Trophoblast cell (in vitro differentiated cells and primary cell): Measurements from ENCODE around the gene PCGF3.
"Not testable (repeated sequence)": the region's sequence is repeated elsewhere in the genome, so short reads cannot be mapped to it uniquely, and the experiment has no call there.

Source experiments
- DNase-seq, 2 donors: peaks; one replicate each; pipeline ENCODE4 v3.0.0-alpha.2; 2016
- H2AFZ ChIP-seq: 2 replicates; pipeline ENCODE4 v1.6.1; 2013; ENCODE audit warnings: low read length, moderate library complexity, mild to moderate bottlenecking; ENCODE audit not compliant: insufficient read depth, poor library complexity
- H2AK5ac ChIP-seq: 2 replicates; pipeline ENCODE4 v1.6.1; 2013; ENCODE audit warnings: mild to moderate bottlenecking, low read length
- H2BK120ac ChIP-seq: 2 replicates; pipeline ENCODE4 v1.6.1; 2013; ENCODE audit warnings: low read length, mild to moderate bottlenecking, moderate library complexity; ENCODE audit not compliant: insufficient read depth, poor library complexity
- H2BK12ac ChIP-seq: 2 replicates; pipeline ENCODE4 v1.6.1; 2013; ENCODE audit warnings: mild to moderate bottlenecking, low read length, moderate library complexity
- H2BK5ac ChIP-seq: 2 replicates; pipeline ENCODE4 v1.6.1; 2013; ENCODE audit warnings: low read length, low read depth, moderate library complexity, mild to moderate bottlenecking; ENCODE audit not compliant: poor library complexity
- H3K14ac ChIP-seq: 2 replicates; pipeline ENCODE4 v1.6.1; 2013; ENCODE audit warnings: mild to moderate bottlenecking, low read length
- H3K18ac ChIP-seq: 2 replicates; pipeline ENCODE4 v1.6.1; 2013; ENCODE audit warnings: mild to moderate bottlenecking, low read length
- H3K23ac ChIP-seq: 2 replicates; pipeline ENCODE4 v1.6.1; 2013; ENCODE audit warnings: low read length
- H3K27ac ChIP-seq: 2 replicates; pipeline ENCODE4 v1.5.1; 2013; ENCODE audit warnings: low read depth, mild to moderate bottlenecking, inconsistent platforms, low read length, moderate library complexity
- H3K27me3 ChIP-seq: 2 replicates; pipeline ENCODE4 v1.6.1; 2013; ENCODE audit warnings: inconsistent platforms, mild to moderate bottlenecking, low read length, moderate library complexity; ENCODE audit not compliant: insufficient read depth
- H3K36me3 ChIP-seq, 2 experiments: 1 replicate in 1 of 2; 2 replicates in 1 of 2; pipeline ENCODE4 v1.6.1; 2013; ENCODE audit warnings: low read length in 2 of 2, mild to moderate bottlenecking in 2 of 2, moderate library complexity in 1 of 2; ENCODE audit not compliant: insufficient read depth in 2 of 2, control insufficient read depth in 1 of 2
- H3K4ac ChIP-seq: 2 replicates; pipeline ENCODE4 v1.6.1; 2013; ENCODE audit warnings: low read depth, mild to moderate bottlenecking, low read length, moderate library complexity
- H3K4me1 ChIP-seq, 2 experiments: 1 replicate in 1 of 2; 2 replicates in 1 of 2; pipeline ENCODE4 v1.6.1; 2013; ENCODE audit warnings: low read length in 2 of 2, mild to moderate bottlenecking in 2 of 2, moderate library complexity in 1 of 2; ENCODE audit not compliant: insufficient read depth in 2 of 2, control insufficient read depth in 1 of 2
- H3K4me2 ChIP-seq: 2 replicates; pipeline ENCODE4 v1.6.1; 2013; ENCODE audit warnings: inconsistent platforms, mild to moderate bottlenecking, low read length, moderate library complexity
- H3K4me3 ChIP-seq: 2 replicates; pipeline ENCODE4 v1.5.1; 2013; ENCODE audit warnings: mild to moderate bottlenecking, low read depth, low read length, inconsistent platforms
- H3K79me1 ChIP-seq: one replicate; pipeline ENCODE4 v1.6.1; 2013; ENCODE audit warnings: low read length
- H3K79me2 ChIP-seq: 2 replicates; pipeline ENCODE4 v1.6.1; 2013; ENCODE audit warnings: low read length, mild to moderate bottlenecking; ENCODE audit not compliant: control insufficient read depth, insufficient read depth, poor library complexity
- H3K9ac ChIP-seq: 2 replicates; pipeline ENCODE4 v1.6.1; 2013; ENCODE audit warnings: mild to moderate bottlenecking, low read length
- H3K9me3 ChIP-seq: 2 replicates; pipeline ENCODE4 v1.6.1; 2013; ENCODE audit warnings: low read depth, mild to moderate bottlenecking, control low read depth, inconsistent platforms, low read length; ENCODE audit not compliant: insufficient read depth
- H4K12ac ChIP-seq: 2 replicates; pipeline ENCODE4 v1.6.1; 2013; ENCODE audit warnings: low read depth, mild to moderate bottlenecking, low read length, moderate library complexity
- H4K8ac ChIP-seq: 2 replicates; pipeline ENCODE4 v1.6.1; 2013; ENCODE audit warnings: low read depth, mild to moderate bottlenecking, low read length, moderate library complexity
- H4K91ac ChIP-seq: one replicate; pipeline ENCODE4 v1.6.1; 2013; ENCODE audit warnings: low read depth, mild to moderate bottlenecking, low read length, moderate library complexity
- WGBS: extraction: QIAGEN DNeasy Blood & Tissue Kit; methylation state at CpG from one replicate; pipeline ENCODE4 v1.1.7; 2013; ENCODE audit warnings: missing lambda C conversion rate; ENCODE audit not compliant: insufficient read length, insufficient coverage; ENCODE audit errors: extremely low coverage; 5-methylcytosine and 5-hydroxymethylcytosine counted together

The PCGF3 gene

DNA sequence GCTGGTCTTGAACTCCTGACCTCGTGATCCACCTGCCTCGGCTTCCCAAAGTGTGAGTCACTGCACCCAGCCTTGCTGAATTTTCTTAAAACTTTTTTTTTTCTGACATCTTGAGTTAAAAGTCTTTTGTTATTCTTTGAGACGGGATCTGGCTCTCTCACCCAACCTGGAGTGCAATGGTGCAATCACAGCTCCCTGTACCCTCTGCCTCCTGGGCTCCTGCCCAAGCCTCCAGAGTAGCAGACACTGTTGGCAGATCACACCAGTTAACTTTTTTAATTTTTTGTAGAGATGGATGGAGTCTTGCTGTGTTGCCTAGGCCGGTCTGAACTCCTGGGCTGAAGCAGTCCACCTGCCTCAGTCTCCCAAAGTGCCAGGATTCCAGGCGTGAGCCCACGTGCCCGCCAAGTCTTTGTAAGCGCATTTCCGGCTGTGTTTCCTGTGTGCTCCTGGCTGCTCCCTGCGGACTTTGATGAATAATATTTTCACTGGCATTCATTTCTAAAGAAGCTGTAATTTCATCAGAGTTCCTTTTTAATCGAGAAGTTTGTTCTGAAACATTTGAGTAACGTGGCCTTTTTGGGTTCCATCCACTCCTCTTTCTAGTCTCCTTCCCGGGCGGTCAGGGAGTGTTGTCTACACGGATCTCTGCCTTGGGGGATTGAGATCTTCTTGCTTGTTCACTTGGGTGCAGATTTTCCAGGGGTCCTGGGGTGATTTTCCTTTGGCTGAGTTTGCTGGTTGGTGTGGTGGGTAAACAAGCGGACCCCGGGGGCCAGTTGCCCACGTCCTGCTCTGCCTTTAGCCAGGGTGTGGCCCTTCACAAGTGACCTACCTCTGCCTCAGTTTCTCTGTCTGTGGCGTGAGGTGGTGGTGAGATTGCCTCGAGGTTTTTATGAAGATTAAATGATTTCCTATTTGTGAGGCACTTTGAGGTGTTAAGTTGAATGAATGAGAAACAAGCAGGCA, 44.4 kb downstream of the PCGF3 start:
- no CpG with 5 or more reads among the region's 20 CpGs for WGBS
- H3K9ac ChIP-seq, result no peak overlapping the region
- DNase-seq, result no peak

DNA sequence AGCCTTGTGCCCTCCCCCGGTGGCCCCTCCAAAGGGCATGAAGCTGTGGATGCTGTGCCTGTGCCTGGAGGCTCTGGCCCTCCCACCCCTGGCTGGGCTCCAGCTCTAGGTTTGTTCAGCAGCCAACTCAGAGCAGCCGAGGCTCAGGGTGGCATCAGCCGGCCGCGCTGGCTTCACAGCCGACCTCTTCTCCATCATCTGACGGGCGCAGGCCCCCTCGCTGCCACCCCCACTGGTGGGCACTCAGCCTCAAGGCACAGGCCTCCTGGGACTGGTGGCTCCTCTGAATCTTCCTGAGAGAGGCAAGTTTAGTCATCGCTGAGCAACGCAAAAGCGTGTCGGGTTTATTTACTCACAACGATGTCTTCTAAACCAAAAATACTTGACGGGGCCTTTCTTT, 46.0 kb downstream of the PCGF3 start:
- Histone ChIP-seq H3K27ac (no peak overlapping the region), H3K4me2 (no peak overlapping the region), H3K23ac (no peak overlapping the region), H4K8ac (no peak overlapping the region), H4K12ac (no peak overlapping the region), H3K9ac (no peak overlapping the region), H3K4ac (no peak overlapping the region), H4K91ac (no peak overlapping the region), H2BK5ac (no peak overlapping the region), H2BK120ac (no peak overlapping the region), H2BK12ac (no peak overlapping the region), H3K9me3 (no peaks in the 10 kb centered on the region), H3K4me1 (no peaks in the 10 kb centered on the region), H3K27me3 (no peaks in the 10 kb centered on the region), H3K4me3 (no peak overlapping the region), H2AFZ (no peak overlapping the region), H3K79me1 (no peaks in the 10 kb centered on the region), H3K14ac (no peak overlapping the region), H3K36me3 (peaks cover 65 to 71% of the 10 kb centered on the region in 2 experiments), H3K79me2 (no peaks in the 10 kb centered on the region), H2AK5ac (no peak overlapping the region), H3K18ac (no peak overlapping the region)
- no peak for DNase-seq
- WGBS, result no CpG with 5 or more reads among the region's 15 CpGs

More for the DNA sequence above, 44.4 kb downstream of the PCGF3 start:
- Histone ChIP-seq H2BK12ac (no peak overlapping the region), H3K18ac (peak overlapping the region; percentile 57), H3K36me3 (peaks cover 59% of the 10 kb centered on the region in 2 experiments), H2AFZ (no peak overlapping the region), H3K4me2 (no peak overlapping the region), H3K23ac (no peak overlapping the region), H3K27me3 (no peaks in the 10 kb centered on the region), H3K79me2 (no peaks in the 10 kb centered on the region), H2AK5ac (no peak overlapping the region), H3K9me3 (no peaks in the 10 kb centered on the region), H3K4me3 (no peak overlapping the region), H3K4ac (no peak overlapping the region), H3K4me1 (no peaks in the 10 kb centered on the region), H4K12ac (no peak overlapping the region), H2BK5ac (no peak overlapping the region), H4K91ac (no peak overlapping the region), H2BK120ac (no peak overlapping the region), H3K79me1 (no peaks in the 10 kb centered on the region), H3K27ac (no peak overlapping the region), H3K14ac (no peak overlapping the region), H4K8ac (no peak overlapping the region)

DNA sequence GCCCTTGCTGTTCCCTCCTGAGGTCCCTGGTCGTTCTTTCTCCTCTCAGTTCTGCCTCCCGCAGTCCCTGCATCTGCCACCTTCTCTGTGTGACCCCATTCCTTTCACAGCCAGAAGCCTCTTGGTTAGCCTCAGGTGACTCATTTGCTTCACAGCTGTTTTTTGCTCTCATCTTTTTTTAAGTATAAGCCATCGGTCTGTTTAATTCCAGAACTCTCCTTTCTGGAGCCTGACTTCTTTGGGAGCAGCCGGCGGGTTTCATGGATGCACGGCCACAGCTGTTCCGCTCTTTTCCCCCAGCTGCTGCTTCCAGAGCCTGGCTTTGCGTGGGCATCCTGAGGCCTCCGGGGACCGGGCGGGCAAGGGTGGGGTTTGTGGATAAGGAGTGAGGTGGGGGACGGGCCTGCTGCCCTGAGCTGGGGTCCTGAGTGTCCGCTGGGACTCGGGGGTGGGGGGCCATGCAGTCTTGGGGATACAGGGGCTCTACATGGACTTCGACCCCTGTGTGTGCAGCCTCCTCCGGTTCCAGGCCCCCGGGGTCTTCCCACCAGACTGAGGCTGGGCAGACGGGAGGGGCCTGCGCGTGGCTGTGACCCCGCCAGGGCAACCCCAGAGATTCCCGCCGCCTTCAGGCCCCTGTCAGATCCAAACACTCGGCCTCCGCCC, 46.7 kb downstream of the PCGF3 start:
- H3K4me2 ChIP-seq, result no peak overlapping the region
- no peaks in the 10 kb centered on the region for H3K79me1 ChIP-seq
- H3K23ac ChIP-seq, result no peak overlapping the region
- H2AFZ ChIP-seq, result no peak overlapping the region
- peaks cover 69 to 75% of the 10 kb centered on the region in 2 experiments for H3K36me3 ChIP-seq
- no peak for DNase-seq
- H2AK5ac ChIP-seq, result no peak overlapping the region
- no peaks in the 10 kb centered on the region for H3K4me1 ChIP-seq
- H3K4me3 ChIP-seq, result no peak overlapping the region
- H2BK5ac ChIP-seq, result no peak overlapping the region
- no CpG with 5 or more reads among the region's 25 CpGs for WGBS
- H3K9me3 ChIP-seq, result no peaks in the 10 kb centered on the region
- H4K8ac ChIP-seq, result no peak overlapping the region
- no peaks in the 10 kb centered on the region for H3K27me3 ChIP-seq
- H3K9ac ChIP-seq, result no peak overlapping the region
- no peak overlapping the region for H2BK120ac ChIP-seq
- no peak overlapping the region for H2BK12ac ChIP-seq
- no peaks in the 10 kb centered on the region for H3K79me2 ChIP-seq
- no peak overlapping the region for H3K18ac ChIP-seq
- no peak overlapping the region for H3K27ac ChIP-seq
- H4K91ac ChIP-seq, result no peak overlapping the region
- no peak overlapping the region for H4K12ac ChIP-seq
- H3K4ac ChIP-seq, result no peak overlapping the region
- H3K14ac ChIP-seq, result no peak overlapping the region

DNA sequence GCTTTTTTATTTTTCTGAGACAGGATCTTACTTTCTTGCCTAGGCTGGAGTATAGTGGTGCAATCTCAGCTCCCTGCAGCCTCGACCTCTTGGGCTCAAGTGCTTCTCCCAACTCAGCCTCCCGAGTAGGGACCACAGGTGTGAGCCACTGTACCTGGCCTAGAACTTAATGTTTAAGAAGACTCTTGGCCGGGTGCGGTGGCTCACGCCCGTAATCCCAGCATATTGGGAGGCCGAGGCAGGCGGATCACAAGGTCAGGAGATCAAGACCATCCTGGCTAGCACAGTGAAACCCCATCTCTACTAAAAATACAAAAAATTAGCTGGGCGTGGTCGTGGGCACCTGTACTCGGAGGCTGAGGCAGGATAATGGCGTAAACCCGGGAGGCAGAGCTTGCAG, 47.6 kb downstream of the PCGF3 start:
- H4K8ac ChIP-seq, H3K79me1 ChIP-seq, H2BK12ac ChIP-seq, H3K9ac ChIP-seq, DNase-seq, H3K23ac ChIP-seq, H4K12ac ChIP-seq, H3K4me2 ChIP-seq, H3K27me3 ChIP-seq, H3K14ac ChIP-seq, H3K79me2 ChIP-seq, H2AK5ac ChIP-seq, H3K4ac ChIP-seq, H3K27ac ChIP-seq, H2BK120ac ChIP-seq, H3K4me3 ChIP-seq, H3K18ac ChIP-seq, H2BK5ac ChIP-seq, H2AFZ ChIP-seq, H3K4me1 ChIP-seq, H4K91ac ChIP-seq, H3K9me3 ChIP-seq: not testable (repeated sequence)
- peaks cover 62 to 75% of the 10 kb centered on the region in 2 experiments for H3K36me3 ChIP-seq
- WGBS, result no CpG with 5 or more reads among the region's 13 CpGs
